SIG-M5 treated with dmso at 0.1 percent for 504 hours (cell line): ENCODE measurements around the gene PRDM1.

Source experiments
- DNase-seq: peaks from one replicate; lab custom pipeline; 2025; ENCODE audit not compliant: unreplicated experiment; lab: John Stamatoyannopoulos, UW

PRDM1 gene

GRCh38 chr6:106114492-106114891 lies 28.4 kb downstream of the PRDM1 start:
- DNase-seq = no peak

- DNase-seq = no peak
These were observed 29.1 kb downstream of the PRDM1 start for GRCh38 chr6:106115286-106115685.

- no peak for DNase-seq
These were observed 30.1 kb downstream of the PRDM1 start for GRCh38 chr6:106116125-106116832.

- DNase-seq = peak; percentile 32
These were observed 31.4 kb downstream of the PRDM1 start for GRCh38 chr6:106117579-106117978.

- DNase-seq = no peak
These were observed 32.8 kb downstream of the PRDM1 start for GRCh38 chr6:106118835-106119431.

- peak; percentile 50 for DNase-seq
These were observed 33.4 kb downstream of the PRDM1 start for GRCh38 chr6:106119546-106119945.

- DNase-seq = no peak
These were observed 33.9 kb downstream of the PRDM1 start for GRCh38 chr6:106120006-106120405.

GRCh38 chr6:106120406-106120805 lies 34.3 kb downstream of the PRDM1 start:
- no peak for DNase-seq

GRCh38 chr6:106122306-106122918 lies 36.3 kb downstream of the PRDM1 start:
- no peak for DNase-seq

- DNase-seq = no peak
These were observed 37.0 kb downstream of the PRDM1 start for GRCh38 chr6:106122938-106123656.

GRCh38 chr6:106124015-106124414 lies 37.9 kb downstream of the PRDM1 start:
- no peak for DNase-seq

GRCh38 chr6:106124437-106125430 lies 38.6 kb downstream of the PRDM1 start:
- DNase-seq = peak; percentile 18

- peak; percentile 26 for DNase-seq
These were observed 39.8 kb downstream of the PRDM1 start for GRCh38 chr6:106125925-106126435.

- no peak for DNase-seq
These were observed 40.3 kb downstream of the PRDM1 start for GRCh38 chr6:106126482-106126881.

GRCh38 chr6:106128981-106129781 lies 43.0 kb downstream of the PRDM1 start:
- DNase-seq = peak; percentile 54

- no peak for DNase-seq
These were observed 46.1 kb downstream of the PRDM1 start for GRCh38 chr6:106132153-106132698.

- DNase-seq = no peak
These were observed 46.9 kb downstream of the PRDM1 start for GRCh38 chr6:106133040-106133439.

- DNase-seq = no peak
These were observed 48.1 kb downstream of the PRDM1 start for GRCh38 chr6:106134087-106134770.
